Adrenal gland (tissue), 12 donors: ENCODE measurements around the gene ACTR3. TPM values are rescaled to one million over a fixed set of nuclear protein-coding genes. Genes with fewer than 3 reads are reported as not detected.

Experiments
- DNase-seq, 7 donors: peaks; one replicate each; pipeline ENCODE4 v3.0.0-alpha.2; 2019 to 2020
- H3K27ac ChIP-seq, 5 donors: fragments of 200-600 bp; sonication (generic) in 4 of 5; 1 replicate in 3 of 5; 2 replicates in 2 of 5; pipeline versions ENCODE4 v1.5.1 to v1.8.0; 2016 to 2020; ENCODE audit warnings: mild to moderate bottlenecking in 1 of 5
- H3K27me3 ChIP-seq: fragments of 200-600 bp; 2 replicates; pipeline ENCODE4 v1.8.0; 2021
- H3K36me3 ChIP-seq, 2 donors: fragments of 200-600 bp; replicated peaks in 1 of 2; 1 replicate in 1 of 2; 2 replicates in 1 of 2; pipeline versions ENCODE4 v1.5.1 to v1.8.0; 2018 to 2022
- H3K4me1 ChIP-seq, 2 donors: fragments of 200-600 bp; replicated peaks in 1 of 2; 1 replicate in 1 of 2; 2 replicates in 1 of 2; pipeline versions ENCODE4 v1.5.1 to v1.8.0; 2018 to 2021
- H3K4me3 ChIP-seq, 4 donors: fragments of 200-600 bp; sonication (generic) in 3 of 4; one replicate each; pipeline ENCODE4 v1.5.1; 2016 to 2018
- H3K9me3 ChIP-seq, 3 donors: fragments of 200-600 bp; sonication (generic) in 1 of 3; replicated peaks in 1 of 3; 1 replicate in 2 of 3; 2 replicates in 1 of 3; pipeline versions ENCODE4 v1.5.1 to v1.8.0; 2016 to 2021
- POLR2A ChIP-seq, 2 donors: fragments of 450-650 bp; IDR thresholded peaks; one replicate each; pipeline ENCODE4 v1.6.1; 2017; ENCODE audit warnings: antibody characterized with exemption in 2 of 2, mild to moderate bottlenecking in 2 of 2, moderate library complexity in 1 of 2
- WGBS, 4 donors: extraction: QIAGEN DNeasy Blood & Tissue Kit in 2 of 4; methylation state at CpG; one replicate each; pipeline versions ENCODE4 v1.1.5 to v1.1.7; 2013 to 2017; 5-methylcytosine and 5-hydroxymethylcytosine counted together
- intact Hi-C, 2 donors: fragments of 100-400 bp; cut with DNase I; formaldehyde crosslinking; loops; one replicate each; pipeline versions ENCODE4 v1.14.1 to v1.15.0; 2022 to 2023
- polyA plus RNA-seq, 3 donors: library from polyadenylated mRNA; stranded (reverse); fragments of 200-250 nt in 2 of 3; fragments of 350-450 nt in 1 of 3; fragmentation: Illumina TruSeq in 1 of 3; extraction: RNeasy Lipid Tissue Mini Kit (QIAGEN cat#74804) in 1 of 3; gene quantifications; one replicate each; pipeline ENCODE4 v1.2.3, GENCODE V29; 2013 to 2014
- total RNA-seq, 9 donors: library from RNA; depleted of rRNA in 4 of 9; stranded (reverse); fragments of >200 nt in 4 of 9; fragments of 120-200 nt in 1 of 9; fragmentation: NEBNext Ultra II Directional in 1 of 9; extraction: Animal tissue kit (Norgen Biotek cat#: 25700) in 1 of 9; gene quantifications; one replicate each; pipeline versions ENCODE4 v1.1.0 to v1.2.4, GENCODE V29; 2013 to 2023
- TF ChIP-seq, protein P1 (sequence below), 6 experiments: fragments of 450-650 bp in 4 of 6; fragments of 200-600 bp in 2 of 6; sonication (generic) in 1 of 6; IDR thresholded peaks; 1 replicate in 5 of 6; 2 replicates in 1 of 6; pipeline versions ENCODE4 v1.5.1 to v1.8.0; 2016 to 2021; ENCODE audit warnings: antibody characterized with exemption in 6 of 6, mild to moderate bottlenecking in 2 of 6, moderate library complexity in 1 of 6
- donor health status: healthy with polysubstance abuse.
- donor health status: Bipolar disorder and iron deficiency.
- donor health status: DM: yes; HTN: yes; CAD: no.
- donor health status: DM: no; HTN: no; CAD: no.
- donor health status: DM: no; HTN: no; CAD: no.
- donor health status: DM: yes; HTN: yes; CAD: no.

The ACTR3 gene
- total and polyA plus RNA-seq, 12 donors = 28.1 to 530 (median 219) TPM

DNA sequence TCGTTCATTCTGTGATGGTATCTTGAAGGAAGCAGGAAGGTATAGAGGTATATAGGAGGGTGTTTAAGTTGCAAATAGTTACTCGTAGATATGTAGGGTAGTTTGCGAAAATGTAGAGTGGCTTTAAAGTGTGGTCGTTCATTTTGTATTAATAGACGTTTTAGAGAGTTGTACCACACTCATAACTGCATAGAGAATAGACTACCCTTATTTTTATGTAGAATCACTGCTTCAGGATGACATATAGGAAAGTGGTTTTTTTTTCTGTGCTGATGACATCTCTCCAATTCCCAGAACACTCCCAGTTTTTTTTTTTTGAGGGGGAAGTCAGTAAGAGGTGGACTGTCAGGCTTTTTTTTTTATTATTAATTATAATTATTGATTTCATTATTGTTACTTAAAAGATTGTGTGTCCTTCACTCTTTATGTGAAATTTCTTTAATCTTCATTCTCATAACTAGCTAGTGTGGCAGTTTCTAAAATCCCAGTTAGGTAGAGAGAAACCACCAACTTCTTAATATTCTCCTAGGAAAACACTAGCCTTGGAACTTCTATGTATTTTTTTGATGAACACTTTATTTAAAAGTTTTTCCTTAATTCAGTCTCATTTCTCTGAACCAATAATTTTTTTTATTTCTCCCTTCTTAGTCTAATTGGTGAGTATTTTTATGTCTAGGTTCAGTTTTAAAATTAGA is 1.5 kb downstream of the ACTR3 start:
- Histone ChIP-seq H3K36me3 (no peaks in the 10 kb centered on the region), H3K27ac (peak overlapping the region; percentile 80 to 99 (median 97)), H3K27me3 (no peaks in the 10 kb centered on the region), H3K9me3 (no peaks in the 10 kb centered on the region), H3K4me3 (peak overlapping the region; percentile 80 to 97 (median 94)), H3K4me1 (peaks cover 47 to 78% of the 10 kb centered on the region in 2 donors)
- no peak for DNase-seq
- intact Hi-C loops = loop anchor here in 1 of 2 donors (10.0 kb wide), 1 partner anchor 137 kb away; the partner anchor contains the start of gene SLC35F5
- 2 to 4% (median 2%) methylated on average over 5 of the region's 5 CpGs for WGBS, 4 donors
- TF ChIP-seq POLR2A (IDR thresholded peaks at IDR 0.05) = no peak
- TF ChIP-seq, protein P1, sequence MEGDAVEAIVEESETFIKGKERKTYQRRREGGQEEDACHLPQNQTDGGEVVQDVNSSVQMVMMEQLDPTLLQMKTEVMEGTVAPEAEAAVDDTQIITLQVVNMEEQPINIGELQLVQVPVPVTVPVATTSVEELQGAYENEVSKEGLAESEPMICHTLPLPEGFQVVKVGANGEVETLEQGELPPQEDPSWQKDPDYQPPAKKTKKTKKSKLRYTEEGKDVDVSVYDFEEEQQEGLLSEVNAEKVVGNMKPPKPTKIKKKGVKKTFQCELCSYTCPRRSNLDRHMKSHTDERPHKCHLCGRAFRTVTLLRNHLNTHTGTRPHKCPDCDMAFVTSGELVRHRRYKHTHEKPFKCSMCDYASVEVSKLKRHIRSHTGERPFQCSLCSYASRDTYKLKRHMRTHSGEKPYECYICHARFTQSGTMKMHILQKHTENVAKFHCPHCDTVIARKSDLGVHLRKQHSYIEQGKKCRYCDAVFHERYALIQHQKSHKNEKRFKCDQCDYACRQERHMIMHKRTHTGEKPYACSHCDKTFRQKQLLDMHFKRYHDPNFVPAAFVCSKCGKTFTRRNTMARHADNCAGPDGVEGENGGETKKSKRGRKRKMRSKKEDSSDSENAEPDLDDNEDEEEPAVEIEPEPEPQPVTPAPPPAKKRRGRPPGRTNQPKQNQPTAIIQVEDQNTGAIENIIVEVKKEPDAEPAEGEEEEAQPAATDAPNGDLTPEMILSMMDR (IDR thresholded peaks at IDR 0.05) = no peak

DNA sequence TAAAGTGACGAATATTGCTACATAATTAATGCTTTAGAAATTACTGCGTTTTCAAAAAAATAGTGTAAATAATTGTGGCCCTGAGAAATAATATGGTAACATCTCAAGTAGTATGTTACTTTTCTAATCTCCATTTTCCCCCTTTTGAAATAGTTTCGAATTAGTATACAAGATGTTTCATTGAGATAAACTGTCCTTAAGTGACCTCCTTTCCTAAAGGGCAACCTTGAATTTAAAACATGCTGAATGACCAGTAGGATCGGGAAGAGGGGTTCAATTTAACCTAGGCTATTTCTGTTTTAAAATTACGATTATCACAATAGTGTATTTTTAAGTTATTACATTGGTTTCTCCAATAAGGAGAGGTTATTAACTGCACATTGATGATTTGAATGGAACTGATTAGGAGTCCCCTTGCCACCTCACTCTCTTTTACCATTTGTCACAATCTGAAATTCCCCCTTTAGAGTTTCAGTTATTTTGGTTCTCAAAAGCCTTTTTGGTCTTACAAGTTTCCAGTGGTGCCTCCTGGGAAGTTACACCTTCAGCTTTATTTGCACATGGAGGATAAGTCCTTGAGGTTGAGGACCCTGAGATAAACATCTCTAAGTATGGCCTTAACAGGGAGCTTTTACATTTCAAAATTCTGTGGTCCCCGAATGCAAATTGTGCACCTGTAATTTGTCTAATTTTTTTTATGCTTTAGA is 2.3 kb downstream of the ACTR3 start:
- Histone ChIP-seq H3K36me3 (no peaks in the 10 kb centered on the region), H3K4me1 (peaks cover 49 to 78% of the 10 kb centered on the region in 2 donors), H3K9me3 (no peaks in the 10 kb centered on the region), H3K27ac (peak overlapping the region in 3 of 5 donors; percentile 24 to 97 (median 95)), H3K27me3 (no peaks in the 10 kb centered on the region), H3K4me3 (peak overlapping the region in 1 of 4 donors; percentile 27)
- WGBS, 4 donors = 20 to 30% (median 24%) methylated on average over 6 of the region's 6 CpGs
- DNase-seq = no peak
- intact Hi-C loops = loop anchor here in 1 of 2 donors (10.0 kb wide), 1 partner anchor 137 kb away; the partner anchor contains the start of gene SLC35F5
- no peak for TF ChIP-seq POLR2A (IDR thresholded peaks at IDR 0.05)
- TF ChIP-seq, protein P1 (IDR thresholded peaks at IDR 0.05) = no peak

DNA sequence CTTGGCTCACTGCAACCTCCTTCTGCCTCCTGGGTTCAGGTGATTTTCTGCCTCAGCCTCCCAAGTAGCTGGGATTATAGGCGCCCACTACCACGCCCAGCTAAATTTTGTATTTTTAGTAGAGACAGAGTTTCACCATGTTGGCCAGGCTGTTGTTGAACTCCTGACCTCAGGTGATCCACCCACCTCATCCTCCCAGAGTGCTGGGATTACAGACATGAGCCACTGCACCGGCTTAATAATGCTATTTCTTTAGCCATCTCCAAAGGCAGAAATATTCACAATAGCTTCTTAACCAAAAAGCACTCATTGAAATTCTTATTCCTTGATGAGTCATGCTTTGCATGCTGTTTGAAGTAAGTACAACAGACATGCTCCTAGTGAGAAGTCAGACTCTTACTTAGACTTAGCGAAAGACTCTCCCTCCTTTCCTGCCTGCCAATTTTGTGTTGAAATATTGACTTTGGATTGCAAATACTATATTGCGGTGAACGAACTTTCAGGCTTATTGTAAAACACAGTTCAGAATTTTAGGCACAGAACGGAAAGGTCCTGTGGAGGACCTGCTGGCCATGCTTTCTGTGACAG is 4.4 kb downstream of the ACTR3 start:
- Histone ChIP-seq H3K4me3 (no peak overlapping the region), H3K9me3 (no peaks in the 10 kb centered on the region), H3K27ac (peak overlapping the region in 2 of 5 donors; percentile 21 to 59), H3K4me1 (peaks cover 65 to 80% of the 10 kb centered on the region in 2 donors), H3K36me3 (no peaks in the 10 kb centered on the region), H3K27me3 (no peaks in the 10 kb centered on the region)
- intact Hi-C loops = loop anchor here in 1 of 2 donors (10.0 kb wide), 1 partner anchor 139 kb away; the partner anchor contains the start of gene SLC35F5
- WGBS, 4 donors = 37 to 48% (median 42%) methylated on average over 7 of the region's 7 CpGs
- no peak for DNase-seq
- TF ChIP-seq, protein P1 (IDR thresholded peaks at IDR 0.05) = no peak
- TF ChIP-seq POLR2A (IDR thresholded peaks at IDR 0.05) = peak in 1 of 2 donors; percentile 36

DNA sequence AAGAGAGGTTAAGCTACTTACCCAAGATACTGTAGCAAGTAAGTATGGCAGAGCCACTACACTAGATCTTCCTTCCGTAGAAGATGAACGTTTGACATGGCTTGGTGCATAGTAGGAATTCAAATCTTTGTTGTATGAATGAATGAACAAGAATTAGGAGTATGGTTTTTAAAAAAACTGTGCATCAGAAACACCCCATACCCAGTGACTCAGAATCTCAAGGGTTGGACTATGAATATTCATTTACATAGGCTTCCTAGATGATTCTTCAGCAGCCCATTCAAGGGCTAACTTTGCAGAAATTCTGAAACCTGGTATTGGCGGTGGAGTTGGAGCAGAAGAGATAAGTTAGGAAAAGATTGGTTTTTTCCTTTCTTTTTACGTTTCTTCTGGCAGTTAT is 5.4 kb downstream of the ACTR3 start:
- Histone ChIP-seq H3K27me3 (no peaks in the 10 kb centered on the region), H3K27ac (no peak overlapping the region), H3K4me3 (no peak overlapping the region), H3K9me3 (no peaks in the 10 kb centered on the region), H3K4me1 (peaks cover 65 to 91% of the 10 kb centered on the region in 2 donors), H3K36me3 (no peaks in the 10 kb centered on the region)
- DNase-seq = no peak
- TF ChIP-seq POLR2A (IDR thresholded peaks at IDR 0.05) = no peak
- TF ChIP-seq, protein P1 (IDR thresholded peaks at IDR 0.05) = no peak
- intact Hi-C loops = loop anchor here in 1 of 2 donors (10.0 kb wide), 1 partner anchor 140 kb away; the partner anchor contains the start of gene SLC35F5
- WGBS, 4 donors = 79 to 83% (median 80%) methylated on average over 4 of the region's 4 CpGs
